Upper lobe of left lung (tissue), 4 donors: ENCODE measurements around the gene AASS.

Source experiments
- CTCF ChIP-seq, 6 experiments: fragments of 450-650 bp in 4 of 6; fragments of 200-600 bp in 2 of 6; sonication (generic) in 2 of 6; IDR thresholded peaks; one replicate each; pipeline ENCODE4 v1.5.1; 2016 to 2019; ENCODE audit warnings: antibody characterized with exemption in 6 of 6
- EP300 ChIP-seq, 4 donors: sonication (generic); formaldehyde crosslinking; IDR thresholded peaks; one replicate each; pipeline ENCODE4 v1.5.1; 2017; ENCODE audit warnings: antibody characterized with exemption in 4 of 4, control low read depth in 2 of 4
- POLR2A ChIP-seq, 4 donors: fragments of 450-650 bp; IDR thresholded peaks; one replicate each; pipeline ENCODE4 v1.5.1; 2016 to 2017; ENCODE audit warnings: antibody characterized with exemption in 4 of 4, mild to moderate bottlenecking in 2 of 4
- POLR2AphosphoS5 ChIP-seq, 2 donors: sonication (generic); formaldehyde crosslinking; IDR thresholded peaks; one replicate each; pipeline ENCODE4 v1.5.1; 2017; ENCODE audit warnings: antibody characterized with exemption in 2 of 2

- TF ChIP-seq EP300 (IDR thresholded peaks at IDR 0.05) (no peak), POLR2A (IDR thresholded peaks at IDR 0.05) (no peak), CTCF (IDR thresholded peaks at IDR 0.05) (no peak), POLR2AphosphoS5 (IDR thresholded peaks at IDR 0.05) (no peak)
Observed at GRCh38 chr7:122133477-122133876, 10.6 kb downstream of the AASS start.
